H1 (cell line): ENCODE results near the gene FAF2. TPM values are rescaled to one million over a fixed set of nuclear protein-coding genes. Genes with fewer than 3 reads are reported as not detected.

Source experiments
- CTCF ChIA-PET: fragments of 300-600 bp; sonication (Branson Sonifier 250); formaldehyde crosslinking; loops from one replicate; lab custom pipeline; 2021; ENCODE audit not compliant: partially characterized antibody; lab: Charles Lee
- POLR2A ChIA-PET: fragments of 300-600 bp; sonication (Branson Sonifier 250); formaldehyde crosslinking; loops from one replicate; lab custom pipeline; 2021; ENCODE audit warnings: inconsistent platforms; ENCODE audit not compliant: partially characterized antibody; lab: Charles Lee
- DNase-seq, 2 experiments: peaks; one replicate each; pipeline versions ENCODE4 v3.0.0 to v3.0.0-alpha.2; 2010 to 2022; ENCODE audit warnings: low spot score in 2 of 2, low read depth in 1 of 2, mixed read lengths in 1 of 2
- FAIRE-seq: peaks from 2 replicates; lab custom pipeline; 2011; peaks lifted over from hg19 to GRCh38; lab: Jason Lieb, UNC
- H2AFZ ChIP-seq: 2 replicates; pipeline ENCODE4 v1.8.1; 2012; ENCODE audit warnings: low read length, inconsistent platforms
- H2AK5ac ChIP-seq: 2 replicates; pipeline ENCODE4 v1.6.1; 2013; ENCODE audit warnings: low read depth, low read length
- H2BK120ac ChIP-seq: replicated peaks from 2 replicates; pipeline ENCODE3; 2013; ENCODE audit warnings: low read depth, low read length, inconsistent platforms
- H2BK12ac ChIP-seq: 2 replicates; pipeline ENCODE4 v1.6.1; 2013; ENCODE audit warnings: low read depth, low read length
- H2BK15ac ChIP-seq: 2 replicates; pipeline ENCODE4 v1.6.1; 2013; ENCODE audit warnings: low read length
- H2BK20ac ChIP-seq: 2 replicates; pipeline ENCODE4 v1.6.1; 2013; ENCODE audit warnings: low read length
- H2BK5ac ChIP-seq: 2 replicates; pipeline ENCODE4 v1.6.1; 2013; ENCODE audit warnings: low read depth, low read length
- H3K14ac ChIP-seq: 2 replicates; pipeline ENCODE4 v1.6.1; 2013; ENCODE audit warnings: inconsistent platforms; ENCODE audit not compliant: insufficient read length
- H3K18ac ChIP-seq: 2 replicates; pipeline ENCODE4 v1.6.1; 2013; ENCODE audit warnings: low read length; ENCODE audit errors: extremely low read depth
- H3K23ac ChIP-seq: 2 replicates; pipeline ENCODE4 v1.6.1; 2013; ENCODE audit warnings: inconsistent platforms; ENCODE audit not compliant: insufficient read length
- H3K23me2 ChIP-seq: 2 replicates; pipeline ENCODE4 v1.6.1; 2013; ENCODE audit warnings: low read depth, low read length
- H3K27ac ChIP-seq: 2 replicates; pipeline ENCODE4 v1.6.1; 2011; ENCODE audit warnings: low read depth, low read length, inconsistent platforms
- H3K27me3 ChIP-seq, 4 experiments: replicated peaks in 1 of 4; 1 replicate in 1 of 4; 2 replicates in 3 of 4; pipeline versions ENCODE4 v1.6.1 to v1.8.1; 2011 to 2013; ENCODE audit warnings: low read length in 3 of 4, mild to moderate bottlenecking in 3 of 4, inconsistent platforms in 2 of 4, mixed read lengths in 2 of 4, moderate library complexity in 1 of 4; ENCODE audit not compliant: control insufficient read depth in 3 of 4, insufficient read depth in 3 of 4; ENCODE audit errors: extremely low read depth in 1 of 4
- H3K36me3 ChIP-seq, 4 experiments: 2 replicates each; pipeline versions ENCODE4 v1.6.1 to v1.8.1; 2011 to 2013; ENCODE audit warnings: mild to moderate bottlenecking in 4 of 4, low read length in 3 of 4, moderate library complexity in 2 of 4, control low read depth in 1 of 4, inconsistent platforms in 1 of 4; ENCODE audit not compliant: insufficient read depth in 4 of 4, control insufficient read depth in 2 of 4
- H3K4ac ChIP-seq: replicated peaks from 2 replicates; pipeline ENCODE3; 2013; ENCODE audit warnings: low read length, low read depth, mixed read lengths, inconsistent platforms; ENCODE audit not compliant: insufficient read length
- H3K4me1 ChIP-seq, 4 experiments: replicated peaks in 1 of 4; 1 replicate in 1 of 4; 2 replicates in 3 of 4; pipeline versions ENCODE4 v1.6.1 to v1.8.1; 2011 to 2013; ENCODE audit warnings: low read length in 3 of 4, inconsistent platforms in 2 of 4, mixed read lengths in 1 of 4; ENCODE audit not compliant: insufficient read depth in 4 of 4, control insufficient read depth in 3 of 4
- H3K4me2 ChIP-seq, 2 experiments: 2 replicates each; pipeline versions ENCODE4 v1.6.1 to v1.8.1; 2011 to 2013; ENCODE audit warnings: low read depth in 2 of 2, low read length in 2 of 2, control low read depth in 1 of 2, inconsistent platforms in 1 of 2, mild to moderate bottlenecking in 1 of 2; ENCODE audit not compliant: insufficient read depth in 1 of 2
- H3K4me3 ChIP-seq, 4 experiments: fragments of 200-600, 300-600 bp in 1 of 4; sonication (generic), shearing (Covaris generic), sonication (Bioruptor Twin) in 1 of 4; 2 replicates each; pipeline versions ENCODE4 v1.5.1 to v1.8.1; 2011 to 2016; ENCODE audit warnings: low read length in 4 of 4, low read depth in 3 of 4, control low read depth in 2 of 4, inconsistent platforms in 2 of 4, mild to moderate bottlenecking in 2 of 4, mixed read lengths in 1 of 4, moderate library complexity in 1 of 4; ENCODE audit not compliant: insufficient read depth in 2 of 4; ENCODE audit errors: extremely low read depth in 1 of 4
- H3K56ac ChIP-seq: replicated peaks from 2 replicates; pipeline ENCODE3; 2013; ENCODE audit warnings: low read depth, mild to moderate bottlenecking, mixed read lengths, low read length, inconsistent platforms; ENCODE audit not compliant: insufficient read length
- H3K79me1 ChIP-seq: 2 replicates; pipeline ENCODE4 v1.6.1; 2013; ENCODE audit warnings: low read depth, low read length, control low read depth
- H3K79me2 ChIP-seq, 2 experiments: 2 replicates each; pipeline versions ENCODE4 v1.6.1 to v1.8.1; 2012 to 2013; ENCODE audit warnings: low read length in 2 of 2, mild to moderate bottlenecking in 2 of 2, inconsistent platforms in 1 of 2; ENCODE audit not compliant: insufficient read depth in 2 of 2, control insufficient read depth in 1 of 2
- H3K9ac ChIP-seq, 4 experiments: replicated peaks in 1 of 4; 1 replicate in 1 of 4; 2 replicates in 3 of 4; pipeline versions ENCODE4 v1.6.1 to v1.8.1; 2011 to 2013; ENCODE audit warnings: low read depth in 3 of 4, low read length in 3 of 4, control low read depth in 2 of 4, mild to moderate bottlenecking in 2 of 4, moderate library complexity in 2 of 4, inconsistent platforms in 1 of 4; ENCODE audit errors: extremely low read depth in 1 of 4
- H3K9me3 ChIP-seq, 2 experiments: 2 replicates each; pipeline versions ENCODE4 v1.6.1 to v1.8.1; 2012 to 2013; ENCODE audit warnings: mild to moderate bottlenecking in 2 of 2, moderate library complexity in 2 of 2, control low read depth in 1 of 2, inconsistent platforms in 1 of 2, low read depth in 1 of 2, low read length in 1 of 2, mixed read lengths in 1 of 2; ENCODE audit not compliant: insufficient read depth in 2 of 2
- H4K20me1 ChIP-seq, 2 experiments: replicated peaks in 1 of 2; 2 replicates each; pipeline versions ENCODE3 to v1.8.1; 2011 to 2013; ENCODE audit warnings: inconsistent platforms in 2 of 2, low read length in 2 of 2, mild to moderate bottlenecking in 1 of 2; ENCODE audit not compliant: insufficient read depth in 2 of 2, control insufficient read depth in 1 of 2
- H4K5ac ChIP-seq: 2 replicates; pipeline ENCODE4 v1.6.1; 2013; ENCODE audit warnings: low read length, low read depth, mixed read lengths, inconsistent platforms; ENCODE audit not compliant: insufficient read length
- H4K8ac ChIP-seq: 2 replicates; pipeline ENCODE4 v1.8.0; 2013; ENCODE audit warnings: mild to moderate bottlenecking, moderate library complexity, low read length, inconsistent platforms; ENCODE audit not compliant: insufficient read depth; ENCODE audit errors: extremely low read depth
- H4K91ac ChIP-seq: replicated peaks from 2 replicates; pipeline ENCODE3; 2013; ENCODE audit warnings: low read length, mixed read lengths, inconsistent platforms; ENCODE audit not compliant: insufficient read length
- CEBPB ChIP-seq: IDR thresholded peaks from 2 replicates; pipeline ENCODE4 v1.6.1; 2012; ENCODE audit warnings: low read depth, low read length
- GABPA ChIP-seq: IDR thresholded peaks from 2 replicates; pipeline ENCODE4 v1.6.1; 2011; ENCODE audit warnings: mild to moderate bottlenecking, low read length, moderate library complexity, borderline replicate concordance; ENCODE audit not compliant: insufficient read depth
- HDAC6 ChIP-seq: IDR thresholded peaks from one replicate; pipeline ENCODE4 v1.7.1; 2012; ENCODE audit warnings: low read depth, mild to moderate bottlenecking, inconsistent platforms, low read length, moderate library complexity
- JUN ChIP-seq: IDR thresholded peaks from 2 replicates; pipeline ENCODE4 v1.6.1; 2011; ENCODE audit warnings: low read depth, mild to moderate bottlenecking, improper control_type of control experiment, low read length
- MAX ChIP-seq: IDR thresholded peaks from 2 replicates; pipeline ENCODE4 v1.6.1; 2012; ENCODE audit warnings: inconsistent platforms
- POU5F1 ChIP-seq: IDR thresholded peaks from 2 replicates; pipeline ENCODE4 v1.6.1; 2011; ENCODE audit warnings: low read depth, mild to moderate bottlenecking, low read length, moderate library complexity
- SIX5 ChIP-seq: IDR thresholded peaks from 2 replicates; pipeline ENCODE4 v1.6.1; 2011; ENCODE audit warnings: mild to moderate bottlenecking, low read depth, low read length
- SP2 ChIP-seq: IDR thresholded peaks from 2 replicates; pipeline ENCODE4 v1.6.1; 2012; ENCODE audit warnings: mild to moderate bottlenecking, low read length, inconsistent platforms
- WGBS, 2 experiments: shearing (Covaris generic) in 1 of 2; methylation state at CpG; one replicate each; pipeline versions ENCODE4 v1.1.6 to v1.1.7; 2013 to 2015; ENCODE audit warnings: low lambda C conversion rate in 2 of 2, mixed read lengths in 2 of 2, inconsistent platforms in 1 of 2, low coverage in 1 of 2, missing lambda C conversion rate in 1 of 2; ENCODE audit not compliant: insufficient replicate concordance in 2 of 2, insufficient coverage in 1 of 2, insufficient read length in 1 of 2; ENCODE audit errors: extremely low coverage in 1 of 2, missing lambda C conversion rate in 1 of 2; 5-methylcytosine and 5-hydroxymethylcytosine counted together
- polyA plus RNA-seq, 7 experiments: library from polyadenylated mRNA; depleted of rRNA in 3 of 7; stranded (reverse) in 5 of 7; unstranded in 2 of 7; fragments of >200 nt in 5 of 7; fragments of 200-250 nt in 2 of 7; gene quantifications; 1 replicate in 5 of 7; 2 replicates in 1 of 7; 4 replicates in 1 of 7; pipeline versions ENCODE4 v1.2.1 to v1.2.3, GENCODE V29; 2011 to 2013; ENCODE audit warnings: missing spikeins in 2 of 7, mixed read lengths in 2 of 7
- total RNA-seq: library from RNA; stranded (reverse); fragmentation: NEBNext Ultra II Directional; extraction: Animal tissue kit (Norgen Biotek cat#: 25700); gene quantifications from 2 replicates; pipeline ENCODE4 v1.2.1, GENCODE V29; 2021

The FAF2 gene
- total and polyA plus RNA-seq, 2 of the 8 experiments (the other 6 are each of a cell fraction or from before 2014, with no cell fraction given): 20.8 to 35.8 TPM

DNA sequence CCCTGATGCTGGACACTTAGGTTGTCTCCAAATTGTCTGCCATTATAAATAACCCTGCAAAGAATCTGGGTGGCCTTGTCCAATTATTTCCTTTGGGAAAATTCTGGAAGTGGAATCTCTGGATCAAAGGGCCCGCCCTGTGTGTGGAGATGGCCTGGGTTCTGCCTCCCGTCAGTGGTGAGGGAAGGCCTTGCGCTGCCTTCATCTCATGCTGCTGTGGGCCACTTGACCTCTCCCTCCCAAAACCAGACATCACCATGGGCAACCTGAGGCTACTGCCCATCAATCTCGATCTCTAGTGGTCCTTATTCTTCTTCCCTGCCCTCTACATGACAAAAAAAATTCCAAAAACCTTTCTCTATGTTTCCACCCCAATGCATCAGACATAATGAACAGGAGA is 38.4 kb upstream of the FAF2 start:
- H3K4me3 ChIP-seq: no peak overlapping the region
- ChIA-PET CTCF (interaction anchor here (0.6 kb wide), 1 partner anchor 1097 kb away, joined by 3 read pairs; no protein-coding TSS in a partner anchor), POLR2A (interaction anchor here (1.4 to 1.5 kb wide), 2 partner anchors 49 to 128 kb away, joined by 3 read pairs; partner anchors contain the start of genes KIAA1191 and RNF44)
- no peak overlapping the region for H3K14ac ChIP-seq
- no peak overlapping the region for H2BK120ac ChIP-seq
- H3K18ac ChIP-seq: no peak overlapping the region
- H3K9me3 ChIP-seq: no peaks in the 10 kb centered on the region
- H3K56ac ChIP-seq: no peak overlapping the region
- H3K9ac ChIP-seq: no peak overlapping the region
- H4K5ac ChIP-seq: no peak overlapping the region
- no peaks in the 10 kb centered on the region for H3K23me2 ChIP-seq
- no peak overlapping the region for H3K23ac ChIP-seq
- H4K91ac ChIP-seq: no peak overlapping the region
- 81% methylated on average over 4 of the region's 4 CpGs; no CpG with 5 or more reads in 1 of the 2 experiments for WGBS, 2 experiments
- no peak overlapping the region for H3K27ac ChIP-seq
- no peaks in the 10 kb centered on the region; a peak in 1 of 7 replicates for H3K4me1 ChIP-seq
- 0 out of 8 replicates have a peak, but pooled peaks cover 0 to 2% (median 0%) of the 10 kb centered on the region in 4 experiments for H3K36me3 ChIP-seq
- H4K8ac ChIP-seq: no peak overlapping the region
- no peak overlapping the region for H3K4ac ChIP-seq
- H3K79me2 ChIP-seq: no peaks in the 10 kb centered on the region
- no peak overlapping the region for H2BK20ac ChIP-seq
- no peak overlapping the region for H2BK12ac ChIP-seq
- DNase-seq (no peak), FAIRE-seq (no peak)
- no peak overlapping the region for H2AFZ ChIP-seq
- no peak overlapping the region for H2BK15ac ChIP-seq
- H3K79me1 ChIP-seq: no peaks in the 10 kb centered on the region
- H2AK5ac ChIP-seq: no peak overlapping the region
- TF ChIP-seq GABPA (no peak), SIX5 (no peak), CEBPB (no peak), POU5F1 (no peak), JUN (no peak), SP2 (no peak), HDAC6 (no peak), MAX (no peak)
- no peak overlapping the region for H2BK5ac ChIP-seq
- no peaks in the 10 kb centered on the region for H3K27me3 ChIP-seq
- H4K20me1 ChIP-seq: no peaks in the 10 kb centered on the region
- H3K4me2 ChIP-seq: no peak overlapping the region
